ENCODE data around the gene CENPE. TPM values are rescaled to one million over a fixed set of nuclear protein-coding genes. Genes with fewer than 3 reads are reported as not detected.

The CENPE gene
- total RNA-seq, 2 donors from 2014 or later, result 4.3 to 9.8 TPM

DNA sequence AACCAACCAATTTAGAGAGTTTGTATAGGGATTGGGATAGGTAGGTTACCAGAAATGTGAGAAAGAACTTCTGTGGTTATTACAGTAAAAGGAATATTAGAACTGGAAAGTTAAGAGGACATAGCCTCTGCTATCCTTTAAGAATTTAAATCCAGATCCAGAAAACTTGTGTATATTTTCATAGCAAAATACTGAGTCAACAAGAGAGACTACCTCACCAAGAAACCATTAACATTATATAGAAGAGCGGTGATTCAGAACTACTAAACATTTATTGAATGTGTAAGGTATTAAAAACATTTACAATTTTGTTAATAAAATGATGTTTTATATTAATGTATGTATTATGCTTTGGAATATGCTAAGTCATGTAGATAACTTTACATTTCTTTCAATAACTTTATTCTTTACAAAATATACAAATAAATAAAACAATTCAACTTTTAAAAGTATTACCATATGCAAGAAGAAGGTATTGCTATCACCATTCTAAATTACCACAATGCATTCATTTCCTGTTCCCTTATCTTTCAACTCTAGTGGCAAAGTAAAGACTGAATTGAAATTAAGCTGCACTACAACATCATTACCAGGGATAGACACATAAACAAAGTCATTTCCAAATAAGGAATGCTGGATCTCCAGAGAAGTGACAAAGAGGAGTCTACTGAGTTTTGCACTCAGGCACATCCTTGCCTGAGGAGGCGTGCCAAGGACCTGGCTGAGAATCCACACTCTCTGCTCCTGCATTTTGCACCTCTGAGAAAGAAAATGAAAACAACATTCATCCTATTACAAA lies 92.4 kb downstream of the CENPE start:
- peaks cover 4% of the 10 kb centered on the region for H3K4me1 Mint-ChIP-seq
- DNase-seq, result no peak
- no peaks in the 10 kb centered on the region for H3K36me3 Mint-ChIP-seq (ENCODE audit: low read depth)
- H3K27ac Mint-ChIP-seq, result peak overlapping the region; percentile 67
- no peaks in the 10 kb centered on the region for H3K9me3 ChIP-seq (ENCODE audit: control insufficient read depth, low read length, poor library complexity, severe bottlenecking)
- no peak for ATAC-seq
- H3K4me3 Mint-ChIP-seq, result no peak overlapping the region
- H3K27me3 Mint-ChIP-seq, result no peaks in the 10 kb centered on the region

- Mint-ChIP-seq H3K27me3 (no peaks in the 10 kb centered on the region), H3K4me1 (peaks cover 4% of the 10 kb centered on the region), H3K27ac (no peak overlapping the region), H3K4me3 (no peak overlapping the region), H3K36me3 (ENCODE audit: low read depth) (no peaks in the 10 kb centered on the region)
- no peak for DNase-seq
- no peaks in the 10 kb centered on the region for H3K9me3 ChIP-seq (ENCODE audit: control insufficient read depth, low read length, poor library complexity, severe bottlenecking)
- ATAC-seq, result no peak
Measured at GRCh38 chr4:103104886-103105285, 93.3 kb downstream of the CENPE start.

- peaks cover 24% of the 10 kb centered on the region for H3K4me1 Mint-ChIP-seq
- H3K9me3 ChIP-seq (ENCODE audit: control insufficient read depth, low read length, poor library complexity, severe bottlenecking), result no peaks in the 10 kb centered on the region
- ATAC-seq (no peak), DNase-seq (no peak)
- peaks cover 2% of the 10 kb centered on the region for H3K36me3 Mint-ChIP-seq (ENCODE audit: low read depth)
- no peak overlapping the region for H3K27ac Mint-ChIP-seq
- no peaks in the 10 kb centered on the region for H3K27me3 Mint-ChIP-seq
- no peak overlapping the region for H3K4me3 Mint-ChIP-seq
Measured at GRCh38 chr4:103100691-103101090, 97.5 kb downstream of the CENPE start.

DNA sequence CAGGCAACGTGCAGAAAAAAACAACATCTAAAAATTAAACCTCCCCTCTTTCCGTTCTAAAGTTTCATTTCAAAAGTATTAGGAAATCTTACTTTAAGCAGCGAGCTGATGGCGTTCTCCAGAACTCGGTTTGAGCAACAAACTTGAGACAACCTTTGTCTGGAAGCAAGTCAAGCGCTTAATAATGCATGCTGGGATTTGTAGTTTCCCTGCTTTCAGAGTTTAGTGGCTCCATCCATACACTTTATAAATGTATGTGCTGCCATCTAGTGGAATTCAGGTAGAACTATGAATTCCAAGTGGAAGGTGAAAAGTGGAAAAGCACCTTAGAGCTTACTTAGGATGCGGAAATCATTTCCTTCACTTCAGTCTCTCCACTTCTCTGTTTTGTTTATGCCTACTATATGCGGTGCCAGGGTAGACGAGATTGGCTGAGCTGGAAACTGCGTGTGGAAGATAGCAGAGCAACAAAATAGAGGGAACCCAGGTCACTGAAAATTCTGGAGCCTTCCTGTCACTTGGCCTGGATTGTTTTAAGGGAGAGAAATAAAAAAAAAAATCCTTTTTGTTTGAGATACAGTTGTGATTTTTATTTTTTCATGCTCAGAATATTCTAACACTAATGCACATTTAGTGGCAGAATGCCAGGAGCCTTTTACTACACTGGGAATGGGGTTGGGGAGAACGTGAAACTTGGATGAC lies 98.3 kb downstream of the CENPE start, which contains the start of gene BDH2:
BDH2 (minus strand) TSS at position 144 of the 702 bp plus-strand sequence. CDS start 3,580 bp downstream, outside the sequence.
- peak within 1 kb of the TSS; percentile 95 for H3K4me3 Mint-ChIP-seq
- H3K27ac Mint-ChIP-seq, result peak within 1 kb of the TSS; percentile 92

GRCh38 chr4:103098756-103099440 lies 99.2 kb downstream of the CENPE start:
- Mint-ChIP-seq H3K4me3 (peak overlapping the region; percentile 95), H3K27ac (peak overlapping the region; percentile 92), H3K36me3 (ENCODE audit: low read depth) (peaks cover 2% of the 10 kb centered on the region), H3K27me3 (no peaks in the 10 kb centered on the region), H3K4me1 (peaks cover 24% of the 10 kb centered on the region)
- no peak for ATAC-seq
- DNase-seq, result no peak
- no peaks in the 10 kb centered on the region for H3K9me3 ChIP-seq (ENCODE audit: control insufficient read depth, low read length, poor library complexity, severe bottlenecking)

More for the DNA sequence above, 98.3 kb downstream of the CENPE start, which contains the start of gene BDH2:
- no peaks in the 10 kb centered on the region for H3K9me3 ChIP-seq (ENCODE audit: control insufficient read depth, low read length, poor library complexity, severe bottlenecking)
- DNase-seq (peak in 1 of 3 donors; percentile 8), ATAC-seq (peak; percentile 100)
- Mint-ChIP-seq H3K36me3 (ENCODE audit: low read depth) (peaks cover 2% of the 10 kb centered on the region), H3K27me3 (no peaks in the 10 kb centered on the region), H3K4me1 (peaks cover 24% of the 10 kb centered on the region)

- ATAC-seq (no peak), DNase-seq (no peak)
- H3K27ac Mint-ChIP-seq, result no peak overlapping the region
- H3K4me1 Mint-ChIP-seq, result peaks cover 24% of the 10 kb centered on the region
- H3K27me3 Mint-ChIP-seq, result no peaks in the 10 kb centered on the region
- no peak overlapping the region for H3K4me3 Mint-ChIP-seq
- H3K9me3 ChIP-seq (ENCODE audit: control insufficient read depth, low read length, poor library complexity, severe bottlenecking), result no peaks in the 10 kb centered on the region
- peaks cover 2% of the 10 kb centered on the region for H3K36me3 Mint-ChIP-seq (ENCODE audit: low read depth)
Measured at GRCh38 chr4:103098341-103098740, 99.8 kb downstream of the CENPE start.

GRCh38 chr4:103097112-103097511 lies 101.0 kb downstream of the CENPE start:
- Mint-ChIP-seq H3K27ac (no peak overlapping the region), H3K27me3 (no peaks in the 10 kb centered on the region), H3K4me3 (no peak overlapping the region), H3K4me1 (peaks cover 28% of the 10 kb centered on the region), H3K36me3 (ENCODE audit: low read depth) (peaks cover 2% of the 10 kb centered on the region)
- ATAC-seq, result no peak
- DNase-seq, result no peak
- H3K9me3 ChIP-seq (ENCODE audit: control insufficient read depth, low read length, poor library complexity, severe bottlenecking), result no peaks in the 10 kb centered on the region

DNA sequence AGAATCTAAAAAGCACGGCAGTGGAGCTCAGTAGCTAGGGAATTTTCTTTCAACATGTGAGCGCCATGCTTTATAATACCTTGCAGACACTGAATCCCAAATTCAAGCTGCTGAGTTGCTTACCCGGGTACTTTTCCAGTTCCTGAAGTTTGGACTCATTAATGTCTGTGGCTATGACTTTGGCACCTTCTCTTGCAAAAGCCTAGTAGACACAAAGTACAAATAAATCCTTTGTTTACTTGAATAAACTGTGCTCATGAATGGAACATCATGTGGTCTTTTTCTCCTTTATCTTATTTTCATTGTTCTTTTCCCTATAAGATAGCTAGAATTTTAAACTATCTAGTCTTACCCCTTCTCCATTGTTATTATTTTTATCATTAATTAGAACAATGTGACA lies 103.1 kb downstream of the CENPE start:
- H3K36me3 Mint-ChIP-seq (ENCODE audit: low read depth), result peaks cover 5% of the 10 kb centered on the region
- no peak overlapping the region for H3K27ac Mint-ChIP-seq
- no peak for ATAC-seq
- H3K9me3 ChIP-seq (ENCODE audit: control insufficient read depth, low read length, poor library complexity, severe bottlenecking), result no peaks in the 10 kb centered on the region
- no peak for DNase-seq
- peaks cover 32% of the 10 kb centered on the region for H3K4me1 Mint-ChIP-seq
- no peak overlapping the region for H3K4me3 Mint-ChIP-seq
- H3K27me3 Mint-ChIP-seq, result no peaks in the 10 kb centered on the region

DNA sequence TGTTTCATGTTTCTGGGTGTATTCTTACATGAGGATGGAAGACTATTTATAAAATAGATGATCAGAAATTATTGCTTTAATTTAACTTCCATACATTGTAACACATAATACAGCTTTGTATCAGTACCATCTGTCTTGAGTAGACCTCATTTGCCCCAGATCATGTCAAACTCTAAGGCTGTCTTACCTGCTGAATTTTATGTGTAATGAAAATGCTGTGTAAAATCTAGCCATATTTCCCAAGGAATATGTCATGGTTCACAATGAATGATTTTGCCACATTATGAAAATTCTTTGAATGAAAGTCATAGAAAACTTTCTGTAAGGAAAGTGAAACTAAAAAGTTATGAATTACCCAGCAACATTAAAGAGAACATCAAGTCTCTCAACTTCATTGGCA lies 105.9 kb downstream of the CENPE start:
- no peak for DNase-seq
- H3K4me1 Mint-ChIP-seq, result peaks cover 16% of the 10 kb centered on the region
- no peak overlapping the region for H3K4me3 Mint-ChIP-seq
- no peaks in the 10 kb centered on the region for H3K27me3 Mint-ChIP-seq
- ATAC-seq, result no peak
- H3K27ac Mint-ChIP-seq, result peak overlapping the region; percentile 19
- no peaks in the 10 kb centered on the region for H3K9me3 ChIP-seq (ENCODE audit: control insufficient read depth, low read length, poor library complexity, severe bottlenecking)
- peaks cover 10% of the 10 kb centered on the region for H3K36me3 Mint-ChIP-seq (ENCODE audit: low read depth)

DNA sequence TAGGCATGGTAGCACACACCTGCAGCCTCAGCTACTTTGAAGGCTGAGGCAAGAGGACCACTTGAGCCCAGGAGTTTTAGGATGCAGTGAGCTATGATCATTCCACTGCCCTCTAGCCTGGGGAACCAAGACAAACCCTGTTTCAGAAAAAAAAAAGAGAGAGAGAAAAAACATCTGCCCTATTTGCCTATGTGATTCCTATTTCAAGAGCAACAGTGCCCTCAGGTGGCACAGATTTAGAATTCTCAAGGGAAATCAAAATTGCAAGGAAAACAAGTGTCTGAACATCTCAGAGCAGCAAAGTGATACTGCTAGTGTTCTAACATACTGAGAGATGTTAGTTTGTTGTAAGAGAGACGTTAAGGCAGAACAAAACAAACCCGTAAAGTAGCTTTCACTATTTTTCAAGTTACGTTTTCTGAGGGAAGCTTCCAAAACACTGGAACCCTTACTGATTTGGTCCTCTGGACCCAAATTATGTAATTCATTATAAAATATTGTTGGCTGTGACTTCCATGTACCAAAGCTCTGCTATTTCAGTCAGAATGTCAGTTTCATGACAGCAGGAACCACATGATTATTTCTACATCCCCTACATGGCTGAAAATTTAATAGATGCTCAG lies 106.4 kb downstream of the CENPE start:
- H3K36me3 Mint-ChIP-seq (ENCODE audit: low read depth), result peaks cover 12% of the 10 kb centered on the region
- H3K9me3 ChIP-seq (ENCODE audit: control insufficient read depth, low read length, poor library complexity, severe bottlenecking), result no peaks in the 10 kb centered on the region
- H3K27me3 Mint-ChIP-seq, result no peaks in the 10 kb centered on the region
- DNase-seq (peak in 1 of 3 donors; percentile 23), ATAC-seq (peak; percentile 70)
- H3K27ac Mint-ChIP-seq, result peak overlapping the region; percentile 19
- peaks cover 12% of the 10 kb centered on the region for H3K4me1 Mint-ChIP-seq
- no peak overlapping the region for H3K4me3 Mint-ChIP-seq

GRCh38 chr4:103089481-103089880 lies 108.7 kb downstream of the CENPE start:
- ATAC-seq, result no peak
- H3K9me3 ChIP-seq (ENCODE audit: control insufficient read depth, low read length, poor library complexity, severe bottlenecking), result no peaks in the 10 kb centered on the region
- H3K4me1 Mint-ChIP-seq, result peaks cover 11% of the 10 kb centered on the region
- no peaks in the 10 kb centered on the region for H3K27me3 Mint-ChIP-seq
- H3K4me3 Mint-ChIP-seq, result no peak overlapping the region
- H3K36me3 Mint-ChIP-seq (ENCODE audit: low read depth), result peaks cover 12% of the 10 kb centered on the region
- H3K27ac Mint-ChIP-seq, result no peak overlapping the region
- DNase-seq, result no peak

GRCh38 chr4:103086551-103086950 lies 111.6 kb downstream of the CENPE start:
- H3K27ac Mint-ChIP-seq, result no peak overlapping the region
- H3K9me3 ChIP-seq (ENCODE audit: control insufficient read depth, low read length, poor library complexity, severe bottlenecking), result no peaks in the 10 kb centered on the region
- peaks cover 5% of the 10 kb centered on the region for H3K4me1 Mint-ChIP-seq
- H3K27me3 Mint-ChIP-seq, result no peaks in the 10 kb centered on the region
- H3K36me3 Mint-ChIP-seq (ENCODE audit: low read depth), result peaks cover 12% of the 10 kb centered on the region
- H3K4me3 Mint-ChIP-seq, result no peak overlapping the region
- DNase-seq (no peak), ATAC-seq (no peak)

Measured in T-helper 17 cell (primary cell).